HepG2 (cell line): ENCODE measurements around the gene PCGF3.

Source experiments
- CREB1 ChIP-seq, 2 experiments: fragments of 450-650 bp in 1 of 2; IDR thresholded peaks; 2 replicates each; pipeline ENCODE4 v1.6.1; 2016 to 2017; ENCODE audit warnings: control low read depth in 1 of 2, mild to moderate bottlenecking in 1 of 2, missing compliant biosample characterization in 1 of 2, missing genetic modification characterization in 1 of 2
- CTCF ChIP-seq: sonication (generic); formaldehyde crosslinking; IDR thresholded peaks from 2 replicates; pipeline ENCODE4 v1.5.0; 2020; ENCODE audit warnings: mild to moderate bottlenecking, missing genetic modification reagents, moderate library complexity
- ESRRA ChIP-seq: sonication (generic); formaldehyde crosslinking; IDR thresholded peaks from 2 replicates; pipeline ENCODE4 v1.5.1; 2020; ENCODE audit warnings: mild to moderate bottlenecking, low read depth, missing genetic modification reagents
- EZH2 ChIP-seq: conservative IDR thresholded peaks from 2 replicates; pipeline ENCODE4 v1.6.1; 2012; ENCODE audit warnings: mild to moderate bottlenecking, low read depth, low read length, moderate library complexity
- KLF6 ChIP-seq: IDR thresholded peaks from 2 replicates; pipeline ENCODE4 v1.8.0; 2016; ENCODE audit warnings: missing biosample characterization, missing genetic modification reagents
- REST ChIP-seq, 2 experiments: IDR thresholded peaks; 2 replicates each; pipeline ENCODE4 v1.6.1; 2011 to 2012; ENCODE audit warnings: low read length in 2 of 2, borderline replicate concordance in 1 of 2, low read depth in 1 of 2, mild to moderate bottlenecking in 1 of 2, moderate library complexity in 1 of 2
- TCF7 ChIP-seq: sonication (generic); IDR thresholded peaks from 2 replicates; pipeline ENCODE4 v1.6.1; 2016; ENCODE audit warnings: antibody characterized with exemption, low read depth
- ZNF354B ChIP-seq: sonication (generic); formaldehyde crosslinking; IDR thresholded peaks from 2 replicates; pipeline ENCODE4 v1.8.0; 2022; ENCODE audit warnings: mild to moderate bottlenecking, missing genetic modification reagents
- ZNF446 ChIP-seq: sonication (generic); formaldehyde crosslinking; IDR thresholded peaks from 2 replicates; pipeline ENCODE4 v1.5.0; 2020; ENCODE audit warnings: mild to moderate bottlenecking, missing genetic modification reagents
- ZNF552 ChIP-seq: sonication (generic); formaldehyde crosslinking; IDR thresholded peaks from 2 replicates; pipeline ENCODE4 v1.9.0; 2022; ENCODE audit warnings: missing genetic modification reagents, mild to moderate bottlenecking, borderline replicate concordance
- ZNF639 ChIP-seq: conservative IDR thresholded peaks from 2 replicates; pipeline ENCODE4 v1.6.1; 2018; ENCODE audit warnings: missing genetic modification reagents
- TF ChIP-seq, protein P1 (sequence below): IDR thresholded peaks from 2 replicates; pipeline ENCODE4 v1.6.1; 2016; ENCODE audit warnings: low read depth, missing genetic modification reagents, missing compliant biosample characterization
- TF ChIP-seq, protein P2 (sequence below): sonication (generic); formaldehyde crosslinking; IDR thresholded peaks from 2 replicates; pipeline ENCODE4 v1.8.1; 2022; ENCODE audit warnings: low read depth, mild to moderate bottlenecking, missing genetic modification reagents

GRCh38 chr4:797066-797465 is 91.4 kb downstream of the PCGF3 start:
- no peak for TF ChIP-seq ESRRA
- no peak for TF ChIP-seq ZNF446 (CRISPR knock-in tag)
- TF ChIP-seq EZH2, result no peak
- TF ChIP-seq, protein P1, sequence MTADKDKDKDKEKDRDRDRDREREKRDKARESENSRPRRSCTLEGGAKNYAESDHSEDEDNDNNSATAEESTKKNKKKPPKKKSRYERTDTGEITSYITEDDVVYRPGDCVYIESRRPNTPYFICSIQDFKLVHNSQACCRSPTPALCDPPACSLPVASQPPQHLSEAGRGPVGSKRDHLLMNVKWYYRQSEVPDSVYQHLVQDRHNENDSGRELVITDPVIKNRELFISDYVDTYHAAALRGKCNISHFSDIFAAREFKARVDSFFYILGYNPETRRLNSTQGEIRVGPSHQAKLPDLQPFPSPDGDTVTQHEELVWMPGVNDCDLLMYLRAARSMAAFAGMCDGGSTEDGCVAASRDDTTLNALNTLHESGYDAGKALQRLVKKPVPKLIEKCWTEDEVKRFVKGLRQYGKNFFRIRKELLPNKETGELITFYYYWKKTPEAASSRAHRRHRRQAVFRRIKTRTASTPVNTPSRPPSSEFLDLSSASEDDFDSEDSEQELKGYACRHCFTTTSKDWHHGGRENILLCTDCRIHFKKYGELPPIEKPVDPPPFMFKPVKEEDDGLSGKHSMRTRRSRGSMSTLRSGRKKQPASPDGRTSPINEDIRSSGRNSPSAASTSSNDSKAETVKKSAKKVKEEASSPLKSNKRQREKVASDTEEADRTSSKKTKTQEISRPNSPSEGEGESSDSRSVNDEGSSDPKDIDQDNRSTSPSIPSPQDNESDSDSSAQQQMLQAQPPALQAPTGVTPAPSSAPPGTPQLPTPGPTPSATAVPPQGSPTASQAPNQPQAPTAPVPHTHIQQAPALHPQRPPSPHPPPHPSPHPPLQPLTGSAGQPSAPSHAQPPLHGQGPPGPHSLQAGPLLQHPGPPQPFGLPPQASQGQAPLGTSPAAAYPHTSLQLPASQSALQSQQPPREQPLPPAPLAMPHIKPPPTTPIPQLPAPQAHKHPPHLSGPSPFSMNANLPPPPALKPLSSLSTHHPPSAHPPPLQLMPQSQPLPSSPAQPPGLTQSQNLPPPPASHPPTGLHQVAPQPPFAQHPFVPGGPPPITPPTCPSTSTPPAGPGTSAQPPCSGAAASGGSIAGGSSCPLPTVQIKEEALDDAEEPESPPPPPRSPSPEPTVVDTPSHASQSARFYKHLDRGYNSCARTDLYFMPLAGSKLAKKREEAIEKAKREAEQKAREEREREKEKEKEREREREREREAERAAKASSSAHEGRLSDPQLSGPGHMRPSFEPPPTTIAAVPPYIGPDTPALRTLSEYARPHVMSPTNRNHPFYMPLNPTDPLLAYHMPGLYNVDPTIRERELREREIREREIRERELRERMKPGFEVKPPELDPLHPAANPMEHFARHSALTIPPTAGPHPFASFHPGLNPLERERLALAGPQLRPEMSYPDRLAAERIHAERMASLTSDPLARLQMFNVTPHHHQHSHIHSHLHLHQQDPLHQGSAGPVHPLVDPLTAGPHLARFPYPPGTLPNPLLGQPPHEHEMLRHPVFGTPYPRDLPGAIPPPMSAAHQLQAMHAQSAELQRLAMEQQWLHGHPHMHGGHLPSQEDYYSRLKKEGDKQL, result no peak
- TF ChIP-seq CTCF (CRISPR knock-in tag), result no peak
- no peak for TF ChIP-seq REST (IDR thresholded peaks at IDR 0.05; ENCODE audit: borderline replicate concordance in 1 of 2, low read depth in 1 of 2, low read length in 2 of 2)
- TF ChIP-seq CREB1 (IDR thresholded peaks at IDR 0.05), result no peak
- TF ChIP-seq CREB1 (CRISPR knock-in tag; IDR thresholded peaks at IDR 0.05), result no peak
- no peak for TF ChIP-seq ZNF354B
- TF ChIP-seq ZNF639 (CRISPR knock-in tag), result no peak
- TF ChIP-seq, protein P2, sequence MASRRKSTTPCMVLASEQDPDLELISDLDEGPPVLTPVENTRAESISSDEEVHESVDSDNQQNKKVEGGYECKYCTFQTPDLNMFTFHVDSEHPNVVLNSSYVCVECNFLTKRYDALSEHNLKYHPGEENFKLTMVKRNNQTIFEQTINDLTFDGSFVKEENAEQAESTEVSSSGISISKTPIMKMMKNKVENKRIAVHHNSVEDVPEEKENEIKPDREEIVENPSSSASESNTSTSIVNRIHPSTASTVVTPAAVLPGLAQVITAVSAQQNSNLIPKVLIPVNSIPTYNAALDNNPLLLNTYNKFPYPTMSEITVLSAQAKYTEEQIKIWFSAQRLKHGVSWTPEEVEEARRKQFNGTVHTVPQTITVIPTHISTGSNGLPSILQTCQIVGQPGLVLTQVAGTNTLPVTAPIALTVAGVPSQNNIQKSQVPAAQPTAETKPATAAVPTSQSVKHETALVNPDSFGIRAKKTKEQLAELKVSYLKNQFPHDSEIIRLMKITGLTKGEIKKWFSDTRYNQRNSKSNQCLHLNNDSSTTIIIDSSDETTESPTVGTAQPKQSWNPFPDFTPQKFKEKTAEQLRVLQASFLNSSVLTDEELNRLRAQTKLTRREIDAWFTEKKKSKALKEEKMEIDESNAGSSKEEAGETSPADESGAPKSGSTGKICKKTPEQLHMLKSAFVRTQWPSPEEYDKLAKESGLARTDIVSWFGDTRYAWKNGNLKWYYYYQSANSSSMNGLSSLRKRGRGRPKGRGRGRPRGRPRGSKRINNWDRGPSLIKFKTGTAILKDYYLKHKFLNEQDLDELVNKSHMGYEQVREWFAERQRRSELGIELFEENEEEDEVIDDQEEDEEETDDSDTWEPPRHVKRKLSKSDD (CRISPR knock-in tag), result no peak
- TF ChIP-seq TCF7, result no peak
- no peak for TF ChIP-seq ZNF552 (CRISPR knock-in tag)
- no peak for TF ChIP-seq KLF6 (CRISPR knock-in tag)
